Coronary artery (tissue), 2 donors: ENCODE data around the gene IL2.
A peak's percentile ranks its signal among the peaks of the same experiment; 100 is the strongest.

ENCODE experiments used
- DNase-seq: peaks from one replicate; pipeline ENCODE4 v3.0.0-alpha.2; 2017; ENCODE audit warnings: low spot score
- H3K27ac ChIP-seq, 2 donors: fragments of 200-600 bp; sonication (generic); one replicate each; pipeline ENCODE4 v1.5.1; 2016 to 2019
- H3K4me3 ChIP-seq: fragments of 200-600 bp; sonication (generic); 2 replicates; pipeline ENCODE4 v1.5.1; 2016; ENCODE audit warnings: mild to moderate bottlenecking, moderate library complexity
- TF ChIP-seq, protein P1 (sequence below): fragments of 200-600 bp; sonication (generic); IDR thresholded peaks from one replicate; pipeline ENCODE4 v1.5.1; 2019; ENCODE audit warnings: antibody characterized with exemption

The IL2 gene

DNA sequence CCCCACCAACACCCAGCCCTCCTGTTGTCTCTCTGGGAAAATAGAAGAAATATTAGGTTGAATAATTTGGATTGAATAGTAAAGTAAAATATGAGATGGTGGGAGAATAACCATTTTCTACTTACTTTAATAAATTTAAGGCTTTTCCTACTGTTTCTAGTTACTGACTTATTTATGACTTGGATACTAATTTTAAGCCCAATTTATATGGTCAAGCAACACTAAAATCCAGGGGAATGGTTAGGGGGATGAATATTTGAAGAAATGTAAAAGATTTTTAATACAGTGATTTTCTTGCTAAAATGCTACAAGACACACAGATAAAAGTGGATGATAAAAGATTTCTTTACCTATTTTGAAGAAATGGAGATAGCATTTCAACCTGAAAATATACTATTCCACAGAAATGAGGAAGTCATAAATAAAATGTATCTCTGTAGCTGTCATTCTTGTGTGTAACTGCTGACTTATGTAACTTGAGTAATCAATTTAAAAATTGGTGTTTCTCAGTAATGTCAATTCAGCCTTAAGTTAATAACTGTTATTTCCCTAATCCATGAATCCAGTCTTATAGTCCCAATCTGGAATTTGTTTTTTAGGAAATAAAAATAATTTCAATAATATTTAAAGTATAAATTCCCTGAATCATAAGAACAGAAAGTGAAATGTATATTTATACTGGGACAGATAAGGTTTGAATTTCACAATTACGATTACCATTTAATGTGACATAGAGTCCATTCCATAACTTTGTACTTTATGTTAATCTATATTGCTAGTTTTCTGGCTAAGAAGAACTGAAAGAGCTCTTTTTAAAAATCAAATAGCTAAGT is 24.3 kb upstream of the IL2 start:
- TF ChIP-seq, protein P1, sequence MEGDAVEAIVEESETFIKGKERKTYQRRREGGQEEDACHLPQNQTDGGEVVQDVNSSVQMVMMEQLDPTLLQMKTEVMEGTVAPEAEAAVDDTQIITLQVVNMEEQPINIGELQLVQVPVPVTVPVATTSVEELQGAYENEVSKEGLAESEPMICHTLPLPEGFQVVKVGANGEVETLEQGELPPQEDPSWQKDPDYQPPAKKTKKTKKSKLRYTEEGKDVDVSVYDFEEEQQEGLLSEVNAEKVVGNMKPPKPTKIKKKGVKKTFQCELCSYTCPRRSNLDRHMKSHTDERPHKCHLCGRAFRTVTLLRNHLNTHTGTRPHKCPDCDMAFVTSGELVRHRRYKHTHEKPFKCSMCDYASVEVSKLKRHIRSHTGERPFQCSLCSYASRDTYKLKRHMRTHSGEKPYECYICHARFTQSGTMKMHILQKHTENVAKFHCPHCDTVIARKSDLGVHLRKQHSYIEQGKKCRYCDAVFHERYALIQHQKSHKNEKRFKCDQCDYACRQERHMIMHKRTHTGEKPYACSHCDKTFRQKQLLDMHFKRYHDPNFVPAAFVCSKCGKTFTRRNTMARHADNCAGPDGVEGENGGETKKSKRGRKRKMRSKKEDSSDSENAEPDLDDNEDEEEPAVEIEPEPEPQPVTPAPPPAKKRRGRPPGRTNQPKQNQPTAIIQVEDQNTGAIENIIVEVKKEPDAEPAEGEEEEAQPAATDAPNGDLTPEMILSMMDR, result no peak
- Histone ChIP-seq H3K27ac (no peak overlapping the region), H3K4me3 (no peak overlapping the region)
- DNase-seq, result no peak

DNA sequence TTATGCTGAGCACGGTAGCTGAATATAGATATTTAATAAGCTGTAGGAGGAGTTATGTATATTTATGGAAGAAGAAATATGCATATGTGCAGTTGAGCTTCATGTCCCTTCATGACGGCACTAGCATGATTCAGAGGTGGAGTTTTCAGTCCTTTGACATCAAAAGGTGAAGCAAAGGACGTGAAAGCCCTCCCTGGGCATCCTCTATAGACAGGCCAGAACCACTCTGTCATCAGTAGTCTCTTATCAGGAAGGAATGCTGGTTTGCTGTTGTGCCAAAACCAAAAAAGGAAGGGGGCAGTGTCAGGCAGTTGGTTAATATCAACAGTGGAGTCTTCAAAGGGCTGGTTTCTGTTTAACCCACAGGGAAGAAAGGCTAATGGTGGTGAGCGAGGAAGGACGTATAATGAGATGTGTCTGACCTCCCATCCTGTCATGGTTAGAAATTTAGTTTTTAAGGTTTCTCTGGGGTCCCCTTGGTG is 23.5 kb upstream of the IL2 start:
- TF ChIP-seq, protein P1, result no peak
- no peak for DNase-seq

DNA sequence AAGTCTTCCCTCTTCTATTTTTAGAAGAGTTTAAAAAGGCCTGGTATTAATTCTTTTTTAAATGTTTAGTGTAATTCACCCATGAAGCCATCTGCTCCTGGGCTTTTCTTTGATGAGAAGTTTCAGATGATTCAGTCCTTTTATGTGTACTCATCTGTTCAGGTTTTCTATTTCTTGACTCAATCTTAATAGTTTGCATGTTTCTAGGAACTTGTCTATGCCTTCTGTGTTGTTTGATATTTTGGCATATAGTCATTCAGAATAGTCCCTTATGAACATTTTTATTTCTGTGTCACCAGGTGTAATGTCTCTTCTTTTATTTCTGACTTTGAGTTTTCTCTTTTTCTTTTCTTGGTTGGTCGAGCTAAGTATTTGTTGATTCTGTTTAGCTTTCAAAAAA is 20.2 kb upstream of the IL2 start:
- no peak for DNase-seq
- Histone ChIP-seq H3K4me3 (no peak overlapping the region), H3K27ac (no peak overlapping the region)
- TF ChIP-seq, protein P1, result no peak

More for the DNA sequence above, 23.5 kb upstream of the IL2 start:
- Histone ChIP-seq H3K27ac (no peak overlapping the region), H3K4me3 (no peak overlapping the region)

DNA sequence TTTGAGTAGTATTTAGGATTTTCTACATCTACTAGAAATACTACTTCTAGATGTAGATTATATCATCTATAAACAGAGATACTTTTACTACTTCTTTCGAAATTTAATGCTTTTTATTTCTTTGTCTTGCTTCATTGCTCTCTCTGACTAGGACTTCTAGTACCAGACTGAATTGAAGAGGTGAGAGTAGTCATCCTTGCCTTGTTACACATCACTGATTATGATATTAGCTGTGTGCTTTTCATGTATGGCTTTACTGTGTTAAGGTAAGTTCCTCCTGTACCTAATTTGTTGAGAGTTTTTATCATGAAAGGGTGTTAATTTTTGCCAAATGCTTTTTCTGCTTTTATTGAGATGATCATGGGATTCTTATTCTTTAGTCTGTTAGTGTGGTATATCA is 19.6 kb upstream of the IL2 start:
- H3K4me3 ChIP-seq, result no peak overlapping the region
- TF ChIP-seq, protein P1, result no peak
- no peak overlapping the region for H3K27ac ChIP-seq
- DNase-seq, result no peak

DNA sequence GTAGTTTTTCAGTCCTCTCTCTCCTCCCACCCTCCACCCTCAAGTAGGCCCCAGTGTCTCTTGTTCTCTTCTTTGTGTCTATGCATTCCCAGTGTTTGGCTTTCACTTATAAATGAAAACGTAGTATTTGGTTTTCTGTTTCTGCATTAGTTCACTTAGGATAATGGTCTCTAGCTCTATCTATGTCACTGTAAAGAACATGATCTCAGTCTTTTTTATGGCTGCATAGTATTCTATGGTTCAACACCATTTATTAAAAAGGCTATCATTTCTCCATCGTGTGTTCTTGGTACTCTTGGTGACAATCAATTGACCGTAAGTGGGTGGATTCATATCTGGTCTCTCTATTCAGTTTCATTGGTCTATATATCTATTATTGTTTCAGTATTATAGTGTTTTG is 18.7 kb upstream of the IL2 start:
- TF ChIP-seq, protein P1, result no peak
- no peak overlapping the region for H3K27ac ChIP-seq
- no peak overlapping the region for H3K4me3 ChIP-seq
- DNase-seq, result no peak

DNA sequence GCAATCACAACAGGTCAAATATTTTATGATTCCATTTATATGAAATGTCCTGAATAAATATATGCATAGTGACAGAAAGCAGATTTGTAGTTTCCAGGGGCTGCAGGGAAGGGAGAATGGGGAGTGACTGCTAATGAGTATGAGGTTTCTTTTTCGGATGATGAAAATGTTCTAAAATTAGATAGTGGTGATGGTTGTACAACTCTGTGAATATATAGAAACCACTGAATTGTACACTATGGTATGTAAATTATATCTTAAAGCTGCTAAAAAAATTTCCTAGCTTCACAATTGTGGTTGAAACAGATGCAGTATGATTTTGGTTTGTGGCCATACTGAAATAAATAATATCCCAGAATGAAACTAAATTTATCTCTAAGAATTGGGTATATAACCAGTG is 12.9 kb upstream of the IL2 start:
- TF ChIP-seq, protein P1, result no peak
- DNase-seq, result no peak
- H3K27ac ChIP-seq, result no peak overlapping the region
- no peak overlapping the region for H3K4me3 ChIP-seq

DNA sequence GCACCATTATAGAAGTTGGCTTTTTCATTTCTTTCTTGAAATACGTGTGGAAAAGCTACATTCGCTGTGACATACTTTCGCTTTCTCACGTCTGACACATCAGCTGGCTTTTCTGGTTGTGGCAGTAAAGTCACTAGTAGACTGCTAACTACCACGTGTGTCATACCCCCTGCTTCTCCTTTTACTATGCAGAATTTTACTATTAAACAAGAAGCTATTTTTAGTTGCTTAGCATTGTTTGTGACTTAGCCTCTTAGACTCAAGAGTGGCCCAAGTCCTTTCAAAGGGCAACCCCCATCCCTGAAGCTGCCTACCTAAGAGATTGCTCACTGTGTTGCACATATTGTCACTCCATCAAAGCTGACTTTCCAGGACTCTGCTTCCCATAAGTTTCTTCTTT is 2.1 kb upstream of the IL2 start:
- TF ChIP-seq, protein P1, result no peak
- Histone ChIP-seq H3K4me3 (peak overlapping the region; percentile 7), H3K27ac (no peak overlapping the region)
- DNase-seq, result no peak
